WTC11 (cell line): ENCODE data around the gene TMEM43.

Source experiments
- CBFB ChIP-seq: sonication (generic); formaldehyde crosslinking; IDR thresholded peaks from 2 replicates; pipeline ENCODE4 v1.8.1; 2022; ENCODE audit warnings: mild to moderate bottlenecking, low read depth, missing genetic modification reagents
- EMX1 ChIP-seq: fragments of 250-450 bp; sonication (Bioruptor Pico); IDR thresholded peaks from 2 replicates; pipeline ENCODE4 v1.8.0; 2021; ENCODE audit warnings: mild to moderate bottlenecking
- FOXJ3 ChIP-seq: sonication (generic); formaldehyde crosslinking; IDR thresholded peaks from 2 replicates; pipeline ENCODE4 v1.9.0; 2021; ENCODE audit warnings: missing genetic modification reagents, mild to moderate bottlenecking, borderline replicate concordance
- NR1H2 ChIP-seq: sonication (generic); formaldehyde crosslinking; IDR thresholded peaks from 2 replicates; pipeline ENCODE4 v1.9.0; 2021; ENCODE audit warnings: mild to moderate bottlenecking, moderate library complexity, missing genetic modification reagents
- ZNF263 ChIP-seq: sonication (generic); formaldehyde crosslinking; IDR thresholded peaks from 2 replicates; pipeline ENCODE4 v1.8.1; 2022; ENCODE audit warnings: low read depth, mild to moderate bottlenecking, moderate library complexity, missing genetic modification reagents
- ZNF396 ChIP-seq: fragments of 250-450 bp; sonication (Bioruptor Pico); IDR thresholded peaks from 2 replicates; pipeline ENCODE4 v1.8.0; 2021; ENCODE audit warnings: mild to moderate bottlenecking, moderate library complexity, borderline replicate concordance
- TF ChIP-seq, protein P1 (sequence below): fragments of 250-450 bp; sonication (Bioruptor Pico); IDR thresholded peaks from 2 replicates; pipeline ENCODE4 v1.9.0; 2021; ENCODE audit warnings: mild to moderate bottlenecking
- TF ChIP-seq, protein P2 (sequence below): sonication (generic); formaldehyde crosslinking; IDR thresholded peaks from 2 replicates; pipeline ENCODE4 v1.8.0; 2022; ENCODE audit warnings: mild to moderate bottlenecking, missing genetic modification reagents
- TF ChIP-seq, protein P3 (sequence below): fragments of 200-600 bp; IDR thresholded peaks from 2 replicates; pipeline ENCODE4 v1.8.0; 2022; ENCODE audit warnings: antibody characterized with exemption
- TF ChIP-seq, protein P4 (sequence below): sonication (generic); formaldehyde crosslinking; conservative IDR thresholded peaks from 2 replicates; pipeline ENCODE4 v1.8.1; 2022; ENCODE audit warnings: mild to moderate bottlenecking, missing genetic modification reagents
- TF ChIP-seq, protein P5 (sequence below): sonication (generic); formaldehyde crosslinking; IDR thresholded peaks from 2 replicates; pipeline ENCODE4 v1.8.1; 2023; ENCODE audit warnings: mild to moderate bottlenecking, moderate library complexity, missing genetic modification reagents

DNA sequence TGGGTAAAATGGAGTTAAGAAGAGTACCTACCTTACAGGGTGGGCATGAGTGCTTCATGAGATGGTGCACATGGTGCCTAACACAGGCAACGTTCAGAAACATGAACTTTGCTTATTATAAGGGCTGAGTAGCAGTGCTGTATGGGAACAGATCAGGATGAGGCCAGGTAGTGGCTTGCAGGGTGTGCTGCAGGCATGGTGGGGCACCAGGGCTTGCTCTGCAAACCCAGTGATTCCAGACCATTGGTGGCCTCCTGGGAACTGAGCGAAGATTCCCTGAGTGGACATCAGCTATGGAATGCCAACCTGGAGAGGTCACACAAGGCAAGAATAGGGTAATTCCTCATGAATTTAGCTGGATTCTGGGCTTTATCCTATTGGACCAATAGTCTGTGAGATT, 15.8 kb downstream of the TMEM43 start:
- TF ChIP-seq CBFB (CRISPR knock-in tag) (no peak), FOXJ3 (CRISPR knock-in tag) (no peak), ZNF263 (CRISPR knock-in tag) (no peak), ZNF396 (no peak), EMX1 (CRISPR knock-in tag) (no peak), NR1H2 (CRISPR knock-in tag) (no peak)
- TF ChIP-seq, protein P1, sequence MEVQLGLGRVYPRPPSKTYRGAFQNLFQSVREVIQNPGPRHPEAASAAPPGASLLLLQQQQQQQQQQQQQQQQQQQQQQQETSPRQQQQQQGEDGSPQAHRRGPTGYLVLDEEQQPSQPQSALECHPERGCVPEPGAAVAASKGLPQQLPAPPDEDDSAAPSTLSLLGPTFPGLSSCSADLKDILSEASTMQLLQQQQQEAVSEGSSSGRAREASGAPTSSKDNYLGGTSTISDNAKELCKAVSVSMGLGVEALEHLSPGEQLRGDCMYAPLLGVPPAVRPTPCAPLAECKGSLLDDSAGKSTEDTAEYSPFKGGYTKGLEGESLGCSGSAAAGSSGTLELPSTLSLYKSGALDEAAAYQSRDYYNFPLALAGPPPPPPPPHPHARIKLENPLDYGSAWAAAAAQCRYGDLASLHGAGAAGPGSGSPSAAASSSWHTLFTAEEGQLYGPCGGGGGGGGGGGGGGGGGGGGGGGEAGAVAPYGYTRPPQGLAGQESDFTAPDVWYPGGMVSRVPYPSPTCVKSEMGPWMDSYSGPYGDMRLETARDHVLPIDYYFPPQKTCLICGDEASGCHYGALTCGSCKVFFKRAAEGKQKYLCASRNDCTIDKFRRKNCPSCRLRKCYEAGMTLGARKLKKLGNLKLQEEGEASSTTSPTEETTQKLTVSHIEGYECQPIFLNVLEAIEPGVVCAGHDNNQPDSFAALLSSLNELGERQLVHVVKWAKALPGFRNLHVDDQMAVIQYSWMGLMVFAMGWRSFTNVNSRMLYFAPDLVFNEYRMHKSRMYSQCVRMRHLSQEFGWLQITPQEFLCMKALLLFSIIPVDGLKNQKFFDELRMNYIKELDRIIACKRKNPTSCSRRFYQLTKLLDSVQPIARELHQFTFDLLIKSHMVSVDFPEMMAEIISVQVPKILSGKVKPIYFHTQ (CRISPR knock-in tag), result no peak
- TF ChIP-seq, protein P2, sequence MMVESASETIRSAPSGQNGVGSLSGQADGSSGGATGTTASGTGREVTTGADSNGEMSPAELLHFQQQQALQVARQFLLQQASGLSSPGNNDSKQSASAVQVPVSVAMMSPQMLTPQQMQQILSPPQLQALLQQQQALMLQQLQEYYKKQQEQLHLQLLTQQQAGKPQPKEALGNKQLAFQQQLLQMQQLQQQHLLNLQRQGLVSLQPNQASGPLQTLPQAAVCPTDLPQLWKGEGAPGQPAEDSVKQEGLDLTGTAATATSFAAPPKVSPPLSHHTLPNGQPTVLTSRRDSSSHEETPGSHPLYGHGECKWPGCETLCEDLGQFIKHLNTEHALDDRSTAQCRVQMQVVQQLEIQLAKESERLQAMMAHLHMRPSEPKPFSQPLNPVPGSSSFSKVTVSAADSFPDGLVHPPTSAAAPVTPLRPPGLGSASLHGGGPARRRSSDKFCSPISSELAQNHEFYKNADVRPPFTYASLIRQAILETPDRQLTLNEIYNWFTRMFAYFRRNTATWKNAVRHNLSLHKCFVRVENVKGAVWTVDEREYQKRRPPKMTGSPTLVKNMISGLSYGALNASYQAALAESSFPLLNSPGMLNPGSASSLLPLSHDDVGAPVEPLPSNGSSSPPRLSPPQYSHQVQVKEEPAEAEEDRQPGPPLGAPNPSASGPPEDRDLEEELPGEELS (CRISPR knock-in tag), result no peak
- TF ChIP-seq, protein P3, sequence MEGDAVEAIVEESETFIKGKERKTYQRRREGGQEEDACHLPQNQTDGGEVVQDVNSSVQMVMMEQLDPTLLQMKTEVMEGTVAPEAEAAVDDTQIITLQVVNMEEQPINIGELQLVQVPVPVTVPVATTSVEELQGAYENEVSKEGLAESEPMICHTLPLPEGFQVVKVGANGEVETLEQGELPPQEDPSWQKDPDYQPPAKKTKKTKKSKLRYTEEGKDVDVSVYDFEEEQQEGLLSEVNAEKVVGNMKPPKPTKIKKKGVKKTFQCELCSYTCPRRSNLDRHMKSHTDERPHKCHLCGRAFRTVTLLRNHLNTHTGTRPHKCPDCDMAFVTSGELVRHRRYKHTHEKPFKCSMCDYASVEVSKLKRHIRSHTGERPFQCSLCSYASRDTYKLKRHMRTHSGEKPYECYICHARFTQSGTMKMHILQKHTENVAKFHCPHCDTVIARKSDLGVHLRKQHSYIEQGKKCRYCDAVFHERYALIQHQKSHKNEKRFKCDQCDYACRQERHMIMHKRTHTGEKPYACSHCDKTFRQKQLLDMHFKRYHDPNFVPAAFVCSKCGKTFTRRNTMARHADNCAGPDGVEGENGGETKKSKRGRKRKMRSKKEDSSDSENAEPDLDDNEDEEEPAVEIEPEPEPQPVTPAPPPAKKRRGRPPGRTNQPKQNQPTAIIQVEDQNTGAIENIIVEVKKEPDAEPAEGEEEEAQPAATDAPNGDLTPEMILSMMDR, result no peak
- TF ChIP-seq, protein P4, sequence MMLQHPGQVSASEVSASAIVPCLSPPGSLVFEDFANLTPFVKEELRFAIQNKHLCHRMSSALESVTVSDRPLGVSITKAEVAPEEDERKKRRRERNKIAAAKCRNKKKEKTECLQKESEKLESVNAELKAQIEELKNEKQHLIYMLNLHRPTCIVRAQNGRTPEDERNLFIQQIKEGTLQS (CRISPR knock-in tag), result no peak
- TF ChIP-seq, protein P5, sequence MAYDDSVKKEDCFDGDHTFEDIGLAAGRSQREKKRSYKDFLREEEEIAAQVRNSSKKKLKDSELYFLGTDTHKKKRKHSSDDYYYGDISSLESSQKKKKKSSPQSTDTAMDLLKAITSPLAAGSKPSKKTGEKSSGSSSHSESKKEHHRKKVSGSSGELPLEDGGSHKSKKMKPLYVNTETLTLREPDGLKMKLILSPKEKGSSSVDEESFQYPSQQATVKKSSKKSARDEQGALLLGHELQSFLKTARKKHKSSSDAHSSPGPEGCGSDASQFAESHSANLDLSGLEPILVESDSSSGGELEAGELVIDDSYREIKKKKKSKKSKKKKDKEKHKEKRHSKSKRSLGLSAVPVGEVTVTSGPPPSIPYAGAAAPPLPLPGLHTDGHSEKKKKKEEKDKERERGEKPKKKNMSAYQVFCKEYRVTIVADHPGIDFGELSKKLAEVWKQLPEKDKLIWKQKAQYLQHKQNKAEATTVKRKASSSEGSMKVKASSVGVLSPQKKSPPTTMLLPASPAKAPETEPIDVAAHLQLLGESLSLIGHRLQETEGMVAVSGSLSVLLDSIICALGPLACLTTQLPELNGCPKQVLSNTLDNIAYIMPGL (CRISPR knock-in tag), result no peak
